Ovary (tissue), 3 donors: ENCODE measurements around the gene PRODH2.

Experiments
- CTCF ChIP-seq, 3 donors: fragments of 450-650 bp in 2 of 3; fragments of 200-600 bp in 1 of 3; IDR thresholded peaks; one replicate each; pipeline versions ENCODE4 v1.5.1 to v1.8.0; 2016 to 2022; ENCODE audit warnings: antibody characterized with exemption in 3 of 3, mild to moderate bottlenecking in 1 of 3
- POLR2A ChIP-seq: fragments of 450-650 bp; IDR thresholded peaks from one replicate; pipeline ENCODE4 v1.6.1; 2017; ENCODE audit warnings: antibody characterized with exemption, mild to moderate bottlenecking, moderate library complexity
- donor health status: DM: no; HTN: no; CAD: no.

DNA sequence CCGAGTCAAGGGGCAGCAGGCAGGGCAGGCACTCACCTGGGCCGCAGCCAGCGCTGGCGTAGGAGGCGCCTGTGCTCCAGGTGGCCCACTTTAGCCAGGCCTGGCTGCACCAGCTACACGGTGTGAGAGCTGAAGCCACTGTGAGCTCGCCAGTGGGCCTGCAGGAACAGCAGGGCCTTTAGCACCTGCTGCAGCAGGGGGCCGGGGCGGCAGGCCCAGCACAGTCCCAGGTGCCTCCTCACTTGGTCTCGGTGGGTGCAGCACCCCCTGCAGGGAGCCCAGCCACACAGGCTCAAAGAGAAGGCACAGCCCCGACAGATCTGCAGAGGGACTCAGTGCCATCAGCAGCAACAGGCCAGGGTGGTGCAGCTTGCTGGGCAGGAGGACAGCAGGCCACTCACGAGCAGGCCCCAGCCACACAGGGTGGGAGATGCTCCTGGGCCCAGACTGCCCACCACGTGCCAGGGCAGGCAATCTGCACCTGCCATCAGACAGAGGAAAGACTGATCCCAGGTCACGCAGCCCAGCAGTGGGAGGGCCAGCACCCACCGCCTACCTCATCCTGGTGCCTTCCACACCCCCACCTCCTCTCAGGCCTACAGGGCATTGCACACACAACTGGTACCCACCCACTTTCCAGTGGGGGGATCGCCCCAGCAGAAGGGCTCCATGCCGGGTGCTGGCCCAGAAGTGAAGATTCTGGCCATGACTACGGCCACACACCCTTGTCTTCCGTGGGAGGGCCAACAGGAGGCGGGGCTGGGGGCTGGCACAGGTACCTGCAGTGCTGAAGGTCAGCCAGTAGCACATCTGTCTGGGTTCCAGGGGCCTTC lies 21.4 kb downstream of the PRODH2 start:
- TF ChIP-seq POLR2A: no peak
- TF ChIP-seq CTCF (IDR thresholded peaks at IDR 0.05): no peak
